Measurements from ENCODE around the gene FHL1.

The FHL1 gene

GRCh38 chrX:136121788-136122187, 25.5 kb upstream of the FHL1 start:
- no peaks in the 10 kb centered on the region for H3K9me3 ChIP-seq (ENCODE audit: insufficient read depth, low read length)
- H4K20me1 ChIP-seq (ENCODE audit: insufficient read depth, low read length): no peaks in the 10 kb centered on the region
- H3K4me2 ChIP-seq (ENCODE audit: low read length): no peak overlapping the region
- H3K36me3 ChIP-seq (replicated peaks; ENCODE audit: low read depth, low read length): no peaks in the 10 kb centered on the region
- no peaks in the 10 kb centered on the region for H3K27me3 ChIP-seq (ENCODE audit: low read depth, low read length)
- H3K4me3 ChIP-seq (ENCODE audit: low read length): no peak overlapping the region
- H2AFZ ChIP-seq (ENCODE audit: low read depth, low read length): no peak overlapping the region
- no peak for TF ChIP-seq CTCF (IDR thresholded peaks at IDR 0.05; ENCODE audit: low read depth, low read length)
- no peak for TF ChIP-seq EZH2phosphoT487 (IDR thresholded peaks at IDR 0.05; ENCODE audit: low read depth)
- H3K27ac ChIP-seq (ENCODE audit: low read length): no peak overlapping the region
- H3K9ac ChIP-seq (ENCODE audit: low read length): no peak overlapping the region
- H3K79me2 ChIP-seq (ENCODE audit: low read length): no peaks in the 10 kb centered on the region
- H3K4me1 ChIP-seq (ENCODE audit: low read length): peaks cover 5% of the 10 kb centered on the region

- no peaks in the 10 kb centered on the region for H3K79me2 ChIP-seq (ENCODE audit: low read length)
- H4K20me1 ChIP-seq (ENCODE audit: insufficient read depth, low read length): no peaks in the 10 kb centered on the region
- peaks cover 9% of the 10 kb centered on the region for H3K4me1 ChIP-seq (ENCODE audit: low read length)
- no peaks in the 10 kb centered on the region for H3K27me3 ChIP-seq (ENCODE audit: low read depth, low read length)
- H3K36me3 ChIP-seq (replicated peaks; ENCODE audit: low read depth, low read length): no peaks in the 10 kb centered on the region
- no peak overlapping the region for H3K4me3 ChIP-seq (ENCODE audit: low read length)
- no peaks in the 10 kb centered on the region for H3K9me3 ChIP-seq (ENCODE audit: insufficient read depth, low read length)
- H3K27ac ChIP-seq (ENCODE audit: low read length): no peak overlapping the region
- no peak overlapping the region for H3K4me2 ChIP-seq (ENCODE audit: low read length)
- no peak for TF ChIP-seq EZH2phosphoT487 (IDR thresholded peaks at IDR 0.05; ENCODE audit: low read depth)
- H3K9ac ChIP-seq (ENCODE audit: low read length): no peak overlapping the region
- H2AFZ ChIP-seq (ENCODE audit: low read depth, low read length): no peak overlapping the region
Observed at GRCh38 chrX:136122207-136122606, 25.1 kb upstream of the FHL1 start.

- no peaks in the 10 kb centered on the region for H3K9me3 ChIP-seq (ENCODE audit: insufficient read depth, low read length)
- no peak overlapping the region for H3K9ac ChIP-seq (ENCODE audit: low read length)
- H3K36me3 ChIP-seq (replicated peaks; ENCODE audit: low read depth, low read length): no peaks in the 10 kb centered on the region
- H3K4me3 ChIP-seq (ENCODE audit: low read length): no peak overlapping the region
- H2AFZ ChIP-seq (ENCODE audit: low read depth, low read length): no peak overlapping the region
- peaks cover 11% of the 10 kb centered on the region for H3K4me1 ChIP-seq (ENCODE audit: low read length)
- H4K20me1 ChIP-seq (ENCODE audit: insufficient read depth, low read length): no peaks in the 10 kb centered on the region
- H3K4me2 ChIP-seq (ENCODE audit: low read length): no peak overlapping the region
- H3K27me3 ChIP-seq (ENCODE audit: low read depth, low read length): no peaks in the 10 kb centered on the region
- no peak overlapping the region for H3K27ac ChIP-seq (ENCODE audit: low read length)
- TF ChIP-seq EZH2phosphoT487 (IDR thresholded peaks at IDR 0.05; ENCODE audit: low read depth) (no peak), CTCF (IDR thresholded peaks at IDR 0.05; ENCODE audit: low read depth, low read length) (no peak)
- no peaks in the 10 kb centered on the region for H3K79me2 ChIP-seq (ENCODE audit: low read length)
Observed at GRCh38 chrX:136125106-136125505, 22.2 kb upstream of the FHL1 start.

- Histone ChIP-seq H3K9me3 (ENCODE audit: insufficient read depth, low read length) (no peaks in the 10 kb centered on the region), H3K4me1 (ENCODE audit: low read length) (peaks cover 11% of the 10 kb centered on the region), H3K4me3 (ENCODE audit: low read length) (no peak overlapping the region), H3K27ac (ENCODE audit: low read length) (no peak overlapping the region), H3K79me2 (ENCODE audit: low read length) (no peaks in the 10 kb centered on the region), H3K4me2 (ENCODE audit: low read length) (no peak overlapping the region), H3K9ac (ENCODE audit: low read length) (no peak overlapping the region), H4K20me1 (ENCODE audit: insufficient read depth, low read length) (no peaks in the 10 kb centered on the region), H3K36me3 (replicated peaks; ENCODE audit: low read depth, low read length) (no peaks in the 10 kb centered on the region), H2AFZ (ENCODE audit: low read depth, low read length) (no peak overlapping the region), H3K27me3 (ENCODE audit: low read depth, low read length) (no peaks in the 10 kb centered on the region)
- TF ChIP-seq CTCF (IDR thresholded peaks at IDR 0.05; ENCODE audit: low read depth, low read length) (no peak), EZH2phosphoT487 (IDR thresholded peaks at IDR 0.05; ENCODE audit: low read depth) (no peak)
Observed at GRCh38 chrX:136126371-136126770, 21.0 kb upstream of the FHL1 start.
